ENCODE results near the gene HIPK4. TPM values are rescaled to one million over a fixed set of nuclear protein-coding genes. Genes with fewer than 3 reads are reported as not detected.

Gene HIPK4
- total RNA-seq, 1 donor from 2014 or later: not detected

DNA sequence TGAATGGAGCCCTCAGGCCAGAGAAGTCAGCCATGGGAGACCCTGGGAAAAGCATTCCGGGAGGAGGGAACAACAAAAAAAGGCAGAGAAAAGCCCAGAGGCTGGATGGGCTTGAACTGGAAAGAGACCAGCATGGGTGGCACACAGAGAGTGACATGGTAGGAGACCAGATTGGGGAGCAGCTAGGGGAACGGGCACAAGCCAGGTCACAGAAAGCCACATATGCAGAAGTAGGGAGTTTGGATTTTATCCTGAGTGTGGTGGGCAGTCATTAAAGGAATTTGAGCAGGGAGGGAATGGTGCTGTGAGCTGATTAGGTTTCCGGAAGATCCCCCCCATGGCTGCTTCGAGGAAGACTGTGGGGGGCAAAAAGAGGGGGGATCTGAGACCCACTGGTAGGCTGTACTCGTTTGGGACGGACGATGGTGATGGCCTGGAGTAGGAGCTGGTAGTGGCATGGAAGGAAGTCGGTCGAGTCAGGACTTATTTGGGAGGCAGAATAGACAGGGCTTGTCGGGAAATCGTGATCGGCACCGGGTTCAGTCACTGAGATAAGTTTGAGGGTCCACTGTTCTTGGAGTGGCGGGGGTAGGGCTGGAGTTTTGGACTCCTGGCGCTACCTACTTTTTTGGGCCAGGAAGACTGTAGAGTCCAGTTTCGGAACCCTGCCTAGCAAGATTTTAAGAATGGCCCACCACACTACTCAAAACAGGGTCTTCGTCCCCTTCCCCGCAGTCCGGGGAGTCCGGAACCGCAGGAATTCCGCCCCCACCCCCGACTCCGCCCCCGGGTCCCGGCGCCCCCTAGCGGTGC is 34.9 kb upstream of the HIPK4 start:
- no peak for DNase-seq (ENCODE audit: low read depth)
- H3K4me3 ChIP-seq (ENCODE audit: low read depth, low read length): peak overlapping the region; percentile 74
- no peak for TF ChIP-seq CTCF (conservative IDR thresholded peaks at IDR 0.05; ENCODE audit: low read depth, low read length)

DNA sequence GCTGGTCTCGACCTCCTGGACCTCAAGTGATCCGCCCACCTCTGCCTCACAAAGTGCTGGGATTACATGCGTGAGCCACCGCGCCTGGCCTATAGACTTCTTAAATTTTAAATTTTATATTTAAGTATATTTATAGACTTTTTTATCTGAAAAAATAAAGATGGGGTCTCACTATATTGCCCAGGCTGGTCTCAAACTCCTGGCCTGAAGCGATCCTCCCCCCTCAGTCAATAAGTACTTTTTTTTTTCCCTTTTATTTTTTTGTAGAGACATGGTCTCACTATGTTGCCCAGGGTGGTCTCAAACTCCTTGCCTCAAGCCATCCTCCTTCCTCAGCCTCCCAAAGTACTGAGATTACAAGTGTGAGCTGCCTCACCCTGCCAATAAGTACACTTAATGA is 34.0 kb upstream of the HIPK4 start:
- TF ChIP-seq CTCF (conservative IDR thresholded peaks at IDR 0.05; ENCODE audit: low read depth, low read length): no peak
- no peak for DNase-seq (ENCODE audit: low read depth)
- peak overlapping the region; percentile 74 for H3K4me3 ChIP-seq (ENCODE audit: low read depth, low read length)

DNA sequence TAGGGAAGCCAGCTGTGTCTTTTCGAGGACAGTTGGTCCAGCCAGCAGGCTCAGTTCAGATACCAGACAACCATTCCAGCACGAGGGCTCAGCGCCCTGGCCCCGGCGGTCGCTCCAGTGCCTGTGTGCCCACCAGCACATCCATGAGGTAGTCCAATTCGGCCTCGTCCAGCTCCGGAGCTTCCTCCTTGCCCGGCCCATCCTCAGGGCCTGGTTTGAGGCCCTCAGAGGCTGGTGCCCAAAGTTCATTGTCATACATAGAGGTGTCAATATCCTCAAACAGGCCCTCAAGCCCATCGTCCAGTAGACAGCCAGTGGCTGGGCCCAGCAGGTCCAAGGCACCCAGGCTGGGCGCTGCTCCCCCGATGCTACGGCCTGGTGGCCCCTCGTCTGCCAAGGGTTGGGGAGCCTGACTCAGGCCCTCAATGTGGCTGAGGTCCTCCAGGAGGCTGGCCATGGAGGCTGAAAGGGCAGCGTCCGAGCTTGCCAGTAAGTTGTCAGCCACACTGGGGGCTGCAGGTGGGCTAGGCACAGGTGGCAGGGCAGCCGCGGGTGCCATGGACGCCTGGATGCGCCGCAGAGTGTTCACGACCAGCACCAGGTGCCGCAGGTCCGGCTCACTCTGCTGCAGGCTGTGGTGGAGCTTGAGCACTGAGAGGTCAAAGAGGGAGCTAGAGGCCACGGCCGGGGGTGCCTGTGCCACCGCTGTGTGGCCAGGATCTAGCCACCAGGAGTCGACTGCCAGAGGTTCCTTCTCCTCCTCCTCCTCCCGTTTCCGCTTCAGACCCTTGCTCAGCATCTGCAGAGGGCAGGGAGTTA is 33.0 kb upstream of the HIPK4 start:
- TF ChIP-seq CTCF (conservative IDR thresholded peaks at IDR 0.05; ENCODE audit: low read depth, low read length): no peak
- H3K4me3 ChIP-seq (ENCODE audit: low read depth, low read length): no peak overlapping the region
- no peak for DNase-seq (ENCODE audit: low read depth)

- TF ChIP-seq CTCF (conservative IDR thresholded peaks at IDR 0.05; ENCODE audit: low read depth, low read length): no peak
These were observed 32.2 kb upstream of the HIPK4 start for GRCh38 chr19:40421993-40422747.

DNA sequence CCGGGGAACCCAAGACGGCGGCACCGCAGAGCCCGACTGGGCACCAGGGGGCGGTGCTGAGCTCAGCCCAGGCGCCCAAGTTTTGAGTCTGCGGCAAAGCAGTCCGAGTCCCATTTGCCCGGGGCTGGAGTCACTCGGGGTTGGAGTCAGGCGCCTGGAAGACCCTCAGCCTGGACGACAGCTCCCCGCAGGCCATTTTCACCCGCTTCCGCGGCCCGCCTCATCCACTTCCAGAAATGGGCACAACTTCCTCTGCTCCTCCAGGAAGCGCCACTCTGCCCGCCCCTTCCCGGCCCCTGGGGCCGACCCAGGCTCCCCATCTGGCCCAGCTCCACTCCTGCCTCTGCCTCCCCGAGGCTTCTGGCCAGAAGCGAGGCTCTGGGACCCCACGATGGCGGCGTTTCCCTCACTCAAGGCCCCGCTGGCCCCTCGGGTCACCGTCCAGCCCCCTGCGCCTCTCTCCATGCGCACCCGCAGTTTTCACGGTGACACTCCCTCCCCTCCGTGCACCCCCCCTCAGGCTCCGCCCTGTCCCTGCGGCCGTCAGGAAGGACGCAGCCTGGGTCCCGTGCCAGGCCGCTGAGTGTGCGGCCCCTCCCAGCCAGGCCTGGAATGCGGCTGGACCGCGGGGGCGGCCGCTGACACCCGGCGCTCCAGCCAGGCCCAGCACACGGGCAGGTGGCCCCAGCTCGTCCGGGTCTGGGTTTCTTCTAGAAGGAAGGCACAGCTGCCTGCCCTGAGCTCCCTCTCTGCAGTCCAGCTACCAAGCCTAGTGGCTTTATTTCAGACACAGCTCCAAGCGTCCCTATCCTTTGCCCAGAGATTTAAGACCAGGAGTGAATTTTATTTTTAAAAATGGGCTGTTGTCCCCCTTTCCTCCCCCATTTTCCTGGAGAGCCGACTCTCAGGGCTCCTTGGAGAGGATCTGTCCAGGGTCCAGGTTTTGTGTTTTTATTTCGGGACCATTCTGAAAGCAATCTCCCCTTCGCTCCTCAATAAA is 31.1 kb upstream of the HIPK4 start:
- H3K4me3 ChIP-seq (ENCODE audit: low read depth, low read length): peak overlapping the region; percentile 66
- DNase-seq (ENCODE audit: low read depth): no peak
- TF ChIP-seq CTCF (conservative IDR thresholded peaks at IDR 0.05; ENCODE audit: low read depth, low read length): peak; percentile 94

More at GRCh38 chr19:40421993-40422747, 32.2 kb upstream of the HIPK4 start:
- DNase-seq (ENCODE audit: low read depth): no peak
- peak overlapping the region; percentile 66 for H3K4me3 ChIP-seq (ENCODE audit: low read depth, low read length)

DNA sequence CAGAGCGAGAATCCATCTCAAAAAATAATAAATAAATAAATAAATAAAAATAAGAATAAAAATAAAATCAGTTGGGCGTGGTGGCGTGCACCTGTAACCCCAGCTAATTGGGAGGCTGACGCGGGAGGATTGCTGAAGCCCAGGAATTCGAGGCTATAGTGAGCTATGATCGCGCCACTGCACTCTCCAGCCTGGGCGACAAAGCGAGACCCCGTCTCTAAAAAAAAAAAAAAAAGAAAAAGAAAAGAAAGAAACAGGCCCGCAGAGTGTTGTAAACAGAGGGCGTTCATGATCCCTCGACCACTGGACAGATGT is 30.4 kb upstream of the HIPK4 start:
- TF ChIP-seq CTCF (conservative IDR thresholded peaks at IDR 0.05; ENCODE audit: low read depth, low read length): no peak
- H3K4me3 ChIP-seq (ENCODE audit: low read depth, low read length): peak overlapping the region; percentile 66

More for the DNA sequence above, 30.4 kb upstream of the HIPK4 start:
- DNase-seq (ENCODE audit: low read depth): no peak

Data from epithelial cell of proximal tubule (primary cell).